ENCODE measurements around the gene TRIO. TPM values are rescaled to one million over a fixed set of nuclear protein-coding genes. Genes with fewer than 3 reads are reported as not detected.

Gene TRIO
- total RNA-seq, 2 donors from 2014 or later: 62.0 to 137 TPM

- WGBS, 2 donors: 82 to 83% methylated on average over 5 of the region's 5 CpGs
- Histone ChIP-seq H3K27ac (no peak overlapping the region), H3K36me3 (replicated peaks in 1 of 2; ENCODE audit: insufficient read depth in 1 of 2, low read depth in 2 of 2) (no peaks in the 10 kb centered on the region), H3K27me3 (no peaks in the 10 kb centered on the region), H3K4me3 (no peak overlapping the region), H3K9me3 (no peaks in the 10 kb centered on the region), H3K4me1 (peaks cover 19% of the 10 kb centered on the region)
- intact Hi-C loops (cut with DNase I): no loop called here
- TF ChIP-seq, protein P1, sequence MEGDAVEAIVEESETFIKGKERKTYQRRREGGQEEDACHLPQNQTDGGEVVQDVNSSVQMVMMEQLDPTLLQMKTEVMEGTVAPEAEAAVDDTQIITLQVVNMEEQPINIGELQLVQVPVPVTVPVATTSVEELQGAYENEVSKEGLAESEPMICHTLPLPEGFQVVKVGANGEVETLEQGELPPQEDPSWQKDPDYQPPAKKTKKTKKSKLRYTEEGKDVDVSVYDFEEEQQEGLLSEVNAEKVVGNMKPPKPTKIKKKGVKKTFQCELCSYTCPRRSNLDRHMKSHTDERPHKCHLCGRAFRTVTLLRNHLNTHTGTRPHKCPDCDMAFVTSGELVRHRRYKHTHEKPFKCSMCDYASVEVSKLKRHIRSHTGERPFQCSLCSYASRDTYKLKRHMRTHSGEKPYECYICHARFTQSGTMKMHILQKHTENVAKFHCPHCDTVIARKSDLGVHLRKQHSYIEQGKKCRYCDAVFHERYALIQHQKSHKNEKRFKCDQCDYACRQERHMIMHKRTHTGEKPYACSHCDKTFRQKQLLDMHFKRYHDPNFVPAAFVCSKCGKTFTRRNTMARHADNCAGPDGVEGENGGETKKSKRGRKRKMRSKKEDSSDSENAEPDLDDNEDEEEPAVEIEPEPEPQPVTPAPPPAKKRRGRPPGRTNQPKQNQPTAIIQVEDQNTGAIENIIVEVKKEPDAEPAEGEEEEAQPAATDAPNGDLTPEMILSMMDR (IDR thresholded peaks at IDR 0.05): no peak
- no peak for TF ChIP-seq POLR2A (IDR thresholded peaks at IDR 0.05)
- DNase-seq (no peak), ATAC-seq (no peak)
Measured at GRCh38 chr5:14211818-14212803, 69.0 kb downstream of the TRIO start.

- no peaks in the 10 kb centered on the region for H3K9me3 ChIP-seq
- DNase-seq: no peak
- intact Hi-C loops (cut with DNase I): no loop called here
- H3K4me3 ChIP-seq: no peak overlapping the region
- no peaks in the 10 kb centered on the region for H3K36me3 ChIP-seq (replicated peaks in 1 of 2; ENCODE audit: insufficient read depth in 1 of 2, low read depth in 2 of 2)
- TF ChIP-seq POLR2A (IDR thresholded peaks at IDR 0.05): no peak
- TF ChIP-seq, protein P1 (IDR thresholded peaks at IDR 0.05): no peak
- H3K27me3 ChIP-seq: no peaks in the 10 kb centered on the region
- no peak overlapping the region for H3K27ac ChIP-seq
- no peak for ATAC-seq
- 36 to 39% methylated on average over 4 of the region's 4 CpGs for WGBS, 2 donors
- H3K4me1 ChIP-seq: peaks cover 25% of the 10 kb centered on the region
Measured at GRCh38 chr5:14212838-14213237, 69.7 kb downstream of the TRIO start.

- 85 to 86% methylated on average over 1 of the region's 1 CpG for WGBS, 2 donors
- H3K9me3 ChIP-seq: no peaks in the 10 kb centered on the region
- H3K36me3 ChIP-seq (replicated peaks in 1 of 2; ENCODE audit: insufficient read depth in 1 of 2, low read depth in 2 of 2): no peaks in the 10 kb centered on the region
- no peak overlapping the region for H3K4me3 ChIP-seq
- H3K27ac ChIP-seq: no peak overlapping the region
- ATAC-seq: no peak
- intact Hi-C loops (cut with DNase I): no loop called here
- no peaks in the 10 kb centered on the region for H3K27me3 ChIP-seq
- no peak for DNase-seq
- no peak for TF ChIP-seq POLR2A (IDR thresholded peaks at IDR 0.05)
- TF ChIP-seq, protein P1 (IDR thresholded peaks at IDR 0.05): no peak
- H3K4me1 ChIP-seq: peaks cover 25% of the 10 kb centered on the region
Measured at GRCh38 chr5:14213253-14213652, 70.1 kb downstream of the TRIO start.

DNA sequence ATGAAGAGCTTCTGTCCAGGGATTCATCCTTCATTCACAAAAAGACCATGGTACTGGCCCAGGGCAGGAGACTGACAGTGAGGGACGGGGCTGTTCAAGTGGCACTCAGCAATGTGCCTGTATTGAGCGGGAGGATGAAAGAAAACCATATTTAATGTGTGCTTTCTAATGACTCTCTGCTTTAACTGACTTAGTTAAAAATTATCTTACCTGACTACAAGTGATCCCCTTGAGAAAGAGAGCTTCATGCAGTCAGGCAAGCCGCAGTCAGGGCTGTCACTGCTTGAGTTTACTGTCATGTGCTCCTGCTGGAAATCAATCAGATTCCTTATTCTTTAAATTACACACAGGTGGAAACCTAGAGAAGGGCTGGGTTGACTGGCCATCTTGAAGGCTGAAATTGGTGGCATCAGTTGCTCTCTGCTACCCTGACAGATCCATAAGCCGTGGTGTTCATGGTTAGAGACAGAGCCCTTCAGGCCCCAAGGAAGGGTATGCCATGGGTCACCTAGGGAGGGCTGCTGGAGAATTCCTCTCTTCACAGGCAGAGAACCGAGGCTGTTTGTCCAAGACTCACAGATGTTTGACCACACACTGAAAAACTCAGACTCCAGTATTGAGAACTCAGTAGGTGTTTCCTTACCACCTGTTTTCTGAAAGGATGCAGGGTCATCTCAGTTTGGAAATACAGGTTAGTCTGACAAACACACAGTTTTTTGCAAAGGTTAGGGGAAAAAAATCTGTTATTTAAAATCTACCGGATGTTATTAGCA is 70.9 kb downstream of the TRIO start:
- TF ChIP-seq, protein P1 (IDR thresholded peaks at IDR 0.05): no peak
- TF ChIP-seq POLR2A (IDR thresholded peaks at IDR 0.05): no peak
- H3K27me3 ChIP-seq: no peaks in the 10 kb centered on the region
- no peaks in the 10 kb centered on the region for H3K36me3 ChIP-seq (replicated peaks in 1 of 2; ENCODE audit: insufficient read depth in 1 of 2, low read depth in 2 of 2)
- DNase-seq (no peak), ATAC-seq (no peak)
- H3K4me1 ChIP-seq: peaks cover 32% of the 10 kb centered on the region
- no peak overlapping the region for H3K4me3 ChIP-seq
- H3K9me3 ChIP-seq: no peaks in the 10 kb centered on the region
- intact Hi-C loops (cut with DNase I): no loop called here
- H3K27ac ChIP-seq: no peak overlapping the region
- 73 to 76% methylated on average over 5 to 6 of the region's 6 CpGs for WGBS, 2 donors
